A549 (cell line): Measurements from ENCODE around the gene SURF2. TPM values are rescaled to one million over a fixed set of nuclear protein-coding genes. Genes with fewer than 3 reads are reported as not detected.
A peak's percentile ranks its signal among the peaks of the same experiment; 100 is the strongest.

Experiments used
- ATAC-seq, 2 experiments: fragments of 200-7000 bp in 1 of 2; fragments of >200 bp in 1 of 2; cut with Nextera tagmentation in 1 of 2; cut with Tn5 transposase in 1 of 2; 3 replicates each; pipeline versions ENCODE4 v1.8.0 to v1.9.1; 2018 to 2020; ENCODE audit warnings: mild to moderate bottlenecking in 1 of 2, moderate library complexity in 1 of 2
- CTCF ChIA-PET: fragments of 300-600 bp; sonication (Branson Sonifier 250); formaldehyde crosslinking; extraction: SDS; loops from one replicate; lab custom pipeline; 2021; ENCODE audit warnings: antibody characterized with exemption, inconsistent platforms; lab: Yijun Ruan, JAX
- POLR2A ChIA-PET: fragments of 350-600 bp; formaldehyde crosslinking; extraction: SDS; loops from one replicate; lab custom pipeline; 2021; ENCODE audit warnings: antibody characterized with exemption, inconsistent platforms; lab: Yijun Ruan, JAX
- DNase-seq, 2 experiments: peaks; one replicate each; pipeline versions ENCODE4 v3.0.0 to v3.0.0-alpha.2; 2011 to 2016; ENCODE audit warnings: low read depth in 1 of 2, low spot score in 1 of 2
- FAIRE-seq: peaks from 2 replicates; lab custom pipeline; 2011; peaks lifted over from hg19 to GRCh38; lab: Jason Lieb, UNC
- H3K27ac ChIP-seq, 2 experiments: fragments of >200 bp; sonication (Bioruptor Twin); formaldehyde crosslinking; 3 replicates each; pipeline ENCODE4 v1.5.1; 2016 to 2017
- H3K4me1 ChIP-seq: fragments of >200 bp; sonication (Bioruptor Twin); formaldehyde crosslinking; 3 replicates; pipeline ENCODE4 v1.6.1; 2016
- H3K4me2 ChIP-seq: fragments of >200 bp; sonication (Bioruptor Twin); formaldehyde crosslinking; 3 replicates; pipeline ENCODE4 v1.6.1; 2016
- H3K4me3 ChIP-seq: fragments of >200 bp; sonication (Bioruptor Twin); formaldehyde crosslinking; 3 replicates; pipeline ENCODE4 v1.5.1; 2016
- H3K9me3 ChIP-seq: fragments of >200 bp; sonication (Bioruptor Twin); formaldehyde crosslinking; 3 replicates; pipeline ENCODE4 v1.6.1; 2016
- ATOH8 ChIP-seq: fragments of 250-450 bp; sonication (Bioruptor Pico); IDR thresholded peaks from 2 replicates; pipeline ENCODE4 v1.5.0; 2020; ENCODE audit warnings: low read depth, mild to moderate bottlenecking, moderate library complexity
- CBX8 ChIP-seq: fragments of 200-600 bp; sonication (generic); IDR thresholded peaks from 2 replicates; pipeline ENCODE4 v1.6.1; 2016
- CHD2 ChIP-seq: fragments of 150-350 bp; IDR thresholded peaks from 2 replicates; pipeline ENCODE4 v1.6.1; 2014; ENCODE audit warnings: low read length; ENCODE audit not compliant: partially characterized antibody
- CHD4 ChIP-seq: fragments of 200-600 bp; sonication (generic); IDR thresholded peaks from 2 replicates; pipeline ENCODE4 v1.6.1; 2016; ENCODE audit warnings: antibody characterized with exemption, mild to moderate bottlenecking, borderline replicate concordance
- CTCF ChIP-seq: fragments of >200 bp; sonication (Bioruptor Twin); formaldehyde crosslinking; IDR thresholded peaks from 3 replicates; pipeline ENCODE4 v1.5.1; 2016
- E2F6 ChIP-seq: IDR thresholded peaks from 2 replicates; pipeline ENCODE4 v1.6.1; 2012; ENCODE audit warnings: low read depth, borderline replicate concordance
- ELK1 ChIP-seq: fragments of 150-350 bp; IDR thresholded peaks from 2 replicates; pipeline ENCODE4 v1.6.1; 2014; ENCODE audit warnings: low read depth, mild to moderate bottlenecking, low read length
- EP300 ChIP-seq, 2 experiments: fragments of >200 bp; sonication (Bioruptor Twin); formaldehyde crosslinking; IDR thresholded peaks; 2 replicates in 1 of 2; 3 replicates in 1 of 2; pipeline ENCODE4 v1.6.1; 2016 to 2017
- ESRRA ChIP-seq: fragments of 150-350 bp; IDR thresholded peaks from 2 replicates; pipeline ENCODE4 v1.6.1; 2014; ENCODE audit warnings: mild to moderate bottlenecking, low read length, borderline replicate concordance
- FOSB ChIP-seq: fragments of 250-450 bp; sonication (Bioruptor Pico); IDR thresholded peaks from 2 replicates; pipeline ENCODE4 v1.5.0; 2020; ENCODE audit warnings: mild to moderate bottlenecking, moderate library complexity
- FOXS1 ChIP-seq: fragments of 250-450 bp; sonication (Bioruptor Pico); IDR thresholded peaks from 2 replicates; pipeline ENCODE4 v1.5.0; 2020; ENCODE audit warnings: mild to moderate bottlenecking, moderate library complexity
- GATA3 ChIP-seq: IDR thresholded peaks from 2 replicates; pipeline ENCODE4 v1.6.1; 2012; ENCODE audit warnings: borderline replicate concordance
- HMGXB4 ChIP-seq: fragments of 250-450 bp; sonication (Bioruptor Pico); IDR thresholded peaks from 2 replicates; pipeline ENCODE4 v1.5.0; 2021; ENCODE audit warnings: mild to moderate bottlenecking, moderate library complexity, borderline replicate concordance
- HOXA7 ChIP-seq: fragments of 250-450 bp; sonication (Bioruptor Pico); IDR thresholded peaks from 2 replicates; pipeline ENCODE4 v1.5.0; 2020; ENCODE audit warnings: mild to moderate bottlenecking, moderate library complexity
- JUNB ChIP-seq: fragments of >200 bp; sonication (Bioruptor Twin); formaldehyde crosslinking; IDR thresholded peaks from 2 replicates; pipeline ENCODE4 v1.6.1; 2016
- MYC ChIP-seq: IDR thresholded peaks from 2 replicates; pipeline ENCODE4 v1.6.1; 2012; ENCODE audit warnings: mild to moderate bottlenecking, inconsistent platforms, low read length, improper control_type of control experiment, borderline replicate concordance
- NR3C1 ChIP-seq: fragments of >200 bp; sonication (Bioruptor Twin); formaldehyde crosslinking; IDR thresholded peaks from 3 replicates; pipeline ENCODE4 v1.6.1; 2017
- RARB ChIP-seq: fragments of 250-450 bp; sonication (Bioruptor Pico); IDR thresholded peaks from 2 replicates; pipeline ENCODE4 v1.8.0; 2021; ENCODE audit warnings: mild to moderate bottlenecking, moderate library complexity
- REST ChIP-seq: fragments of 200-600 bp; sonication (generic); IDR thresholded peaks from 2 replicates; pipeline ENCODE4 v1.6.1; 2016; ENCODE audit warnings: antibody characterized with exemption, mild to moderate bottlenecking, moderate library complexity
- TFCP2L1 ChIP-seq: fragments of 250-450 bp; sonication (Bioruptor Pico); IDR thresholded peaks from 2 replicates; pipeline ENCODE4 v1.5.0; 2021; ENCODE audit warnings: mild to moderate bottlenecking
- ZC3H11A ChIP-seq: fragments of 450-650 bp; IDR thresholded peaks from 2 replicates; pipeline ENCODE4 v1.6.1; 2014; ENCODE audit warnings: antibody characterized with exemption, mild to moderate bottlenecking
- ZNF302 ChIP-seq: fragments of 250-450 bp; sonication (Bioruptor Pico); IDR thresholded peaks from 2 replicates; pipeline ENCODE4 v1.9.0; 2021; ENCODE audit warnings: inconsistent platforms, mild to moderate bottlenecking, moderate library complexity
- ZSCAN20 ChIP-seq: fragments of 250-450 bp; sonication (Bioruptor Pico); IDR thresholded peaks from 2 replicates; pipeline ENCODE4 v1.8.0; 2022; ENCODE audit warnings: mild to moderate bottlenecking, moderate library complexity
- WGBS: methylation state at CpG from one replicate; pipeline ENCODE4 v1.1.6; 2017; ENCODE audit errors: missing lambda C conversion rate; 5-methylcytosine and 5-hydroxymethylcytosine counted together
- polyA plus RNA-seq, 4 experiments: library from polyadenylated mRNA; depleted of rRNA in 3 of 4; stranded (reverse); fragments of >200 nt; fragmentation: RNase III in 1 of 4; extraction: RNeasy Plus Mini Kit Qiagen cat#74134 plus additional on column Dnase treatment in 1 of 4; gene quantifications; 2 replicates in 3 of 4; 3 replicates in 1 of 4; pipeline ENCODE4 v1.2.3, GENCODE V29; 2011 to 2017

Gene SURF2
- polyA plus RNA-seq, 2 of the 4 experiments (the other 2 are of a cell fraction) = 25.2 to 34.9 TPM

GRCh38 chr9:133384736-133385321, 28.5 kb downstream of the SURF2 start (continued):
- no peak for TF ChIP-seq HOXA7 (CRISPR knock-in tag)

GRCh38 chr9:133385452-133385851, 29.1 kb downstream of the SURF2 start:
- 0 out of 6 replicates have a peak, but pooled peaks of 1 of the 2 experiments have one; percentile 31 for ATAC-seq
- H3K9me3 ChIP-seq = no peaks in the 10 kb centered on the region
- no peak overlapping the region for H3K4me3 ChIP-seq
- TF ChIP-seq ESRRA (no peak), FOXS1 (CRISPR knock-in tag) (no peak), CBX8 (no peak), HOXA7 (CRISPR knock-in tag) (no peak), RARB (CRISPR knock-in tag) (no peak), MYC (no peak), HMGXB4 (no peak), ZNF302 (no peak), TFCP2L1 (no peak), E2F6 (no peak), FOSB (CRISPR knock-in tag) (no peak), CHD2 (no peak), GATA3 (no peak), ZSCAN20 (no peak), ATOH8 (CRISPR knock-in tag) (no peak), REST (no peak), NR3C1 (no peak), EP300 (IDR thresholded peaks at IDR 0.05) (no peak)
- TF ChIP-seq, all 56 proteins: peak for 0
- WGBS = 63% methylated on average over 11 of the region's 14 CpGs
- FAIRE-seq = no peak
- ChIA-PET POLR2A (no interaction called here), CTCF (interaction anchor here (1.5 to 4.2 kb wide), 5 partner anchors 12 to 200 kb away, joined by 5 to 21 read pairs (median 7); no protein-coding TSS in a partner anchor)
- H3K4me1 ChIP-seq = no peaks in the 10 kb centered on the region
- no peak overlapping the region for H3K4me2 ChIP-seq
- no peak for DNase-seq
- no peak overlapping the region for H3K27ac ChIP-seq

- DNase-seq (no peak), FAIRE-seq (no peak), ATAC-seq (no peak)
- TF ChIP-seq ELK1 (no peak), CTCF (no peak), ZC3H11A (no peak), JUNB (no peak), CHD4 (no peak), RARB (CRISPR knock-in tag) (no peak)
- H3K4me2 ChIP-seq = no peak overlapping the region
- WGBS = 83% methylated on average over 13 of the region's 13 CpGs
- no peaks in the 10 kb centered on the region for H3K9me3 ChIP-seq
- no peak overlapping the region for H3K27ac ChIP-seq
- CTCF ChIA-PET = interaction anchor here (1.0 to 4.2 kb wide), 6 partner anchors 11 to 201 kb away, joined by 3 to 21 read pairs (median 6); no protein-coding TSS in a partner anchor
- POLR2A ChIA-PET = no interaction called here
- no peak overlapping the region for H3K4me3 ChIP-seq
- H3K4me1 ChIP-seq = no peaks in the 10 kb centered on the region
Measured at GRCh38 chr9:133386338-133386737, 30.0 kb downstream of the SURF2 start.
